ENCODE measurements around the gene ANKRD26.

DNA sequence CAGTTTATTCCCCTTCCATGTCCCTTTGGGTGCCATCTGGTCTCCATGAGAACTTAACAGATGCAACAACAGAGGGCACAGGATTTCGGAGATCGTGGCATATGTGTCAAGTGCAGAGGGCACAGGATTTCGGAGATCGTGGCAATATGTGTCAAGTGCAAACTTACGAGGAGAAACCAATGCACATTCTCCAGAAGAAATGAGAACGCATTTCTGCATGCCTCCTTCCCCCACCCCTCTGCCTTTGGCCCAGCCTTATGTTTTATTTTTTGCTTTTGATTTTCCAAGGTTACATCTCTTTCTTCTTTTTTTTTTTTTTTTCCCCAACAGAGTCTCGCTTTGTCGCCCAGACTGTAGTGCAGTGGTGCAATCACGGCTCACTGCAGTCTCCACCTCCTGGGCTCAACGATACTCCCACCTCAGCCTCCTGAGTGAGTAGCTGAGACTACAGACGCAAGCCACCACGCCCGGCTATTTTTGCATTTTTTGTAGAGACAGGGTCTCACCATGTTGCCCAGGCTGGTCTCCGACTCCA lies 586 bp upstream of the ANKRD26 start:
- TF ChIP-seq, protein P1, sequence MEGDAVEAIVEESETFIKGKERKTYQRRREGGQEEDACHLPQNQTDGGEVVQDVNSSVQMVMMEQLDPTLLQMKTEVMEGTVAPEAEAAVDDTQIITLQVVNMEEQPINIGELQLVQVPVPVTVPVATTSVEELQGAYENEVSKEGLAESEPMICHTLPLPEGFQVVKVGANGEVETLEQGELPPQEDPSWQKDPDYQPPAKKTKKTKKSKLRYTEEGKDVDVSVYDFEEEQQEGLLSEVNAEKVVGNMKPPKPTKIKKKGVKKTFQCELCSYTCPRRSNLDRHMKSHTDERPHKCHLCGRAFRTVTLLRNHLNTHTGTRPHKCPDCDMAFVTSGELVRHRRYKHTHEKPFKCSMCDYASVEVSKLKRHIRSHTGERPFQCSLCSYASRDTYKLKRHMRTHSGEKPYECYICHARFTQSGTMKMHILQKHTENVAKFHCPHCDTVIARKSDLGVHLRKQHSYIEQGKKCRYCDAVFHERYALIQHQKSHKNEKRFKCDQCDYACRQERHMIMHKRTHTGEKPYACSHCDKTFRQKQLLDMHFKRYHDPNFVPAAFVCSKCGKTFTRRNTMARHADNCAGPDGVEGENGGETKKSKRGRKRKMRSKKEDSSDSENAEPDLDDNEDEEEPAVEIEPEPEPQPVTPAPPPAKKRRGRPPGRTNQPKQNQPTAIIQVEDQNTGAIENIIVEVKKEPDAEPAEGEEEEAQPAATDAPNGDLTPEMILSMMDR (IDR thresholded peaks at IDR 0.05), result no peak
- TF ChIP-seq POLR2A (IDR thresholded peaks at IDR 0.05), result no peak

Measured in lower leg skin (tissue), 3 donors.